Sigmoid colon (tissue), 3 donors: ENCODE measurements around the gene CBFA2T3.

Experiments
- CTCF ChIP-seq, 4 experiments: fragments of 450-650 bp in 3 of 4; fragments of 200-600 bp in 1 of 4; IDR thresholded peaks; one replicate each; pipeline ENCODE4 v1.5.1; 2016 to 2019; ENCODE audit warnings: antibody characterized with exemption in 4 of 4, mild to moderate bottlenecking in 3 of 4, moderate library complexity in 2 of 4
- POLR2A ChIP-seq, 2 donors: fragments of 450-650 bp; IDR thresholded peaks; one replicate each; pipeline ENCODE4 v1.6.1; 2016; ENCODE audit warnings: antibody characterized with exemption in 2 of 2, mild to moderate bottlenecking in 2 of 2, moderate library complexity in 2 of 2

- TF ChIP-seq POLR2A (IDR thresholded peaks at IDR 0.05) (no peak), CTCF (IDR thresholded peaks at IDR 0.05) (no peak)
Measured at GRCh38 chr16:88936008-88936555, 40.9 kb downstream of the CBFA2T3 start.
